Measurements from ENCODE around the gene ADAMTS14.

DNA sequence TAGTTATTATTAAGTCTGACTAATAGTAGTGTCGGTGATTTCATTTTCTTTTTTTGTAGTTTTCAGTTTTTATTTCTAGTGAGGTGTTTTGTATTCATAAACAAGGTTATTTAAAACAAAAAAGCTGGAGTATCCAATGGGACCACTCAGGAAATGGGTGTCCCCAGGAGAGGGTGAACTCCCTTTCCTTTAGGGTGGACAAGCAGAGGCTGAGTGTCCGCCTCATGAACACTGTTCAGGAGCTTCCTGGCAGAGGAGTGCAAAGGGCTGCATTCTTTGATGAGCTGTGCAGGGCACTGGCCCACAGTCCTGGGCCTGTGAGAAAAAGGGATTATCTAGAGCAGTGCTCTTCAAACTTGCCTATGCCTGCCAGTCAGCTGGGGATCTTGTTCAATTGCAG is 56.0 kb downstream of the ADAMTS14 start:
- TF ChIP-seq EZH2 (IDR thresholded peaks at IDR 0.05; ENCODE audit: borderline replicate concordance, low read length) = no peak
- TF ChIP-seq, protein P1, sequence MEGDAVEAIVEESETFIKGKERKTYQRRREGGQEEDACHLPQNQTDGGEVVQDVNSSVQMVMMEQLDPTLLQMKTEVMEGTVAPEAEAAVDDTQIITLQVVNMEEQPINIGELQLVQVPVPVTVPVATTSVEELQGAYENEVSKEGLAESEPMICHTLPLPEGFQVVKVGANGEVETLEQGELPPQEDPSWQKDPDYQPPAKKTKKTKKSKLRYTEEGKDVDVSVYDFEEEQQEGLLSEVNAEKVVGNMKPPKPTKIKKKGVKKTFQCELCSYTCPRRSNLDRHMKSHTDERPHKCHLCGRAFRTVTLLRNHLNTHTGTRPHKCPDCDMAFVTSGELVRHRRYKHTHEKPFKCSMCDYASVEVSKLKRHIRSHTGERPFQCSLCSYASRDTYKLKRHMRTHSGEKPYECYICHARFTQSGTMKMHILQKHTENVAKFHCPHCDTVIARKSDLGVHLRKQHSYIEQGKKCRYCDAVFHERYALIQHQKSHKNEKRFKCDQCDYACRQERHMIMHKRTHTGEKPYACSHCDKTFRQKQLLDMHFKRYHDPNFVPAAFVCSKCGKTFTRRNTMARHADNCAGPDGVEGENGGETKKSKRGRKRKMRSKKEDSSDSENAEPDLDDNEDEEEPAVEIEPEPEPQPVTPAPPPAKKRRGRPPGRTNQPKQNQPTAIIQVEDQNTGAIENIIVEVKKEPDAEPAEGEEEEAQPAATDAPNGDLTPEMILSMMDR (conservative IDR thresholded peaks at IDR 0.05 in 1 of 2, IDR thresholded peaks at IDR 0.05 in 1 of 2; ENCODE audit: extremely low read depth in 1 of 2, insufficient read depth in 1 of 2, low read depth in 1 of 2, low read length in 2 of 2) = no peak

Measured in mammary epithelial cell (primary cell).